Activated CD8-positive, alpha-beta T cell treated with anti-CD3 and anti-CD28 coated beads for 36 hours (primary cell): ENCODE measurements around the gene CAMK2N2. TPM values are rescaled to one million over a fixed set of nuclear protein-coding genes. Genes with fewer than 3 reads are reported as not detected.

ENCODE experiments used
- ATAC-seq: fragments of 200-7000 bp; cut with Tn5 transposase; one replicate; pipeline ENCODE4 v1.10.0; 2021; ENCODE audit warnings: mild to moderate bottlenecking, moderate library complexity
- CTCF ChIA-PET: fragments of 350-600 bp; sonication (Branson Sonifier 250); formaldehyde crosslinking; loops from one replicate; lab custom pipeline; 2021; ENCODE audit warnings: antibody characterized with exemption; lab: Charles Lee
- POLR2A ChIA-PET: fragments of 350-600 bp; sonication (Branson Sonifier 250); formaldehyde crosslinking; loops from one replicate; lab custom pipeline; 2021; ENCODE audit warnings: antibody characterized with exemption; lab: Charles Lee
- DNase-seq: peaks from one replicate; pipeline ENCODE4 v3.0.0-alpha.2; 2020
- H3K27ac Mint-ChIP-seq: one replicate; pipeline ENCODE4 v1.8.0; 2021; ENCODE audit warnings: mild to moderate bottlenecking, mixed read lengths
- H3K27me3 Mint-ChIP-seq: one replicate; pipeline ENCODE4 v1.8.0; 2021; ENCODE audit warnings: mixed read lengths
- H3K36me3 Mint-ChIP-seq: one replicate; pipeline ENCODE4 v1.8.0; 2021; ENCODE audit warnings: low read depth, mixed read lengths
- H3K4me1 Mint-ChIP-seq: one replicate; pipeline ENCODE4 v1.8.0; 2021; ENCODE audit warnings: low read depth, mixed read lengths
- H3K4me3 Mint-ChIP-seq: one replicate; pipeline ENCODE4 v1.8.0; 2021; ENCODE audit warnings: mild to moderate bottlenecking, moderate library complexity, mixed read lengths
- H3K9me3 Mint-ChIP-seq: one replicate; pipeline ENCODE4 v1.8.0; 2021; ENCODE audit warnings: mixed read lengths
- CTCF ChIP-seq: fragments of 200-600 bp; IDR thresholded peaks from one replicate; pipeline ENCODE4 v1.8.0; 2022; ENCODE audit warnings: antibody characterized with exemption, mild to moderate bottlenecking
- intact Hi-C: fragments of 100-400 bp; cut with micrococcal nuclease; formaldehyde crosslinking; loops from one replicate; pipeline ENCODE4 v1.10.0; 2022
- total RNA-seq, 2 experiments: library from RNA; stranded (reverse); gene quantifications; one replicate each; pipeline ENCODE4 v1.2.3, GENCODE V29; 2021

CAMK2N2 gene
- total RNA-seq, 2 experiments from 2014 or later = 0.18 to 0.22 TPM

- POLR2A ChIA-PET = interaction anchor here (1.0 to 1.4 kb wide), 2 partner anchors 10 kb away, joined by 4 read pairs; partner anchors contain the start of gene EEF1AKMT4
These were observed 1.9 kb downstream of the CAMK2N2 start for GRCh38 chr3:184259396-184259877.

GRCh38 chr3:184258926-184259325 is 2.4 kb downstream of the CAMK2N2 start:
- Mint-ChIP-seq H3K27me3 (peaks cover 27% of the 10 kb centered on the region), H3K36me3 (peaks cover 14% of the 10 kb centered on the region), H3K27ac (no peak overlapping the region), H3K4me1 (peaks cover 28% of the 10 kb centered on the region), H3K4me3 (no peak overlapping the region), H3K9me3 (no peaks in the 10 kb centered on the region)
- ChIA-PET CTCF (interaction anchor here (0.8 to 3.7 kb wide), 5 partner anchors 9 to 32 kb away, joined by 4 to 17 read pairs (median 5); partner anchors contain the start of gene EEF1AKMT4), POLR2A (interaction anchor here (0.8 to 1.0 kb wide), 2 partner anchors 9 to 39 kb away, joined by 3 to 4 read pairs; no protein-coding TSS in a partner anchor)
- ATAC-seq (no peak), DNase-seq (no peak)
- intact Hi-C loops = no loop called here
- no peak for TF ChIP-seq CTCF

More at GRCh38 chr3:184259396-184259877, 1.9 kb downstream of the CAMK2N2 start:
- peaks cover 29% of the 10 kb centered on the region for H3K27me3 Mint-ChIP-seq
- no peak overlapping the region for H3K27ac Mint-ChIP-seq
- DNase-seq (no peak), ATAC-seq (no peak)
- intact Hi-C loops = no loop called here
- peaks cover 28% of the 10 kb centered on the region for H3K4me1 Mint-ChIP-seq
- H3K9me3 Mint-ChIP-seq = no peaks in the 10 kb centered on the region
- H3K36me3 Mint-ChIP-seq = peaks cover 14% of the 10 kb centered on the region
- CTCF ChIA-PET = interaction anchor here (1.0 to 4.3 kb wide), 5 partner anchors 9 to 32 kb away, joined by 3 to 19 read pairs (median 6); partner anchors contain the start of genes EEF1AKMT4 and VWA5B2
- no peak for TF ChIP-seq CTCF
- H3K4me3 Mint-ChIP-seq = no peak overlapping the region

- DNase-seq (no peak), ATAC-seq (no peak)
- H3K4me3 Mint-ChIP-seq = no peak overlapping the region
- peaks cover 23% of the 10 kb centered on the region for H3K4me1 Mint-ChIP-seq
- ChIA-PET POLR2A (interaction anchor here (0.6 kb wide), 1 partner anchor 29 kb away, joined by 3 read pairs; no protein-coding TSS in a partner anchor), CTCF (interaction anchor here (0.6 to 3.2 kb wide), 4 partner anchors 27 to 96 kb away, joined by 3 to 18 read pairs (median 4); no protein-coding TSS in a partner anchor)
- H3K27ac Mint-ChIP-seq = no peak overlapping the region
- peaks cover 14% of the 10 kb centered on the region for H3K36me3 Mint-ChIP-seq
- peaks cover 17% of the 10 kb centered on the region for H3K27me3 Mint-ChIP-seq
- no peaks in the 10 kb centered on the region for H3K9me3 Mint-ChIP-seq
- TF ChIP-seq CTCF = no peak
- intact Hi-C loops = no loop called here
These were observed 4.1 kb downstream of the CAMK2N2 start for GRCh38 chr3:184257083-184257915.

GRCh38 chr3:184255291-184256039 is 5.9 kb downstream of the CAMK2N2 start:
- Mint-ChIP-seq H3K4me1 (peaks cover 18% of the 10 kb centered on the region), H3K4me3 (no peak overlapping the region), H3K27ac (peak overlapping the region; percentile 66), H3K9me3 (no peaks in the 10 kb centered on the region), H3K27me3 (peaks cover 8% of the 10 kb centered on the region), H3K36me3 (peaks cover 14% of the 10 kb centered on the region)
- POLR2A ChIA-PET = interaction anchor here (1.3 kb wide), 1 partner anchor 19 kb away, joined by 6 read pairs; no protein-coding TSS in a partner anchor
- peak; percentile 54 for ATAC-seq
- DNase-seq = peak; percentile 58
- CTCF ChIA-PET = interaction anchor here (1.4 to 3.2 kb wide), 3 partner anchors 15 to 98 kb away, joined by 3 to 18 read pairs (median 4); no protein-coding TSS in a partner anchor
- intact Hi-C loops = no loop called here
- no peak for TF ChIP-seq CTCF
